H1 (cell line): ENCODE results near the gene ZNF69. TPM values are rescaled to one million over a fixed set of nuclear protein-coding genes. Genes with fewer than 3 reads are reported as not detected.

Experiments
- CTCF ChIA-PET: fragments of 300-600 bp; sonication (Branson Sonifier 250); formaldehyde crosslinking; loops from one replicate; lab custom pipeline; 2021; ENCODE audit not compliant: partially characterized antibody; lab: Charles Lee
- POLR2A ChIA-PET: fragments of 300-600 bp; sonication (Branson Sonifier 250); formaldehyde crosslinking; loops from one replicate; lab custom pipeline; 2021; ENCODE audit warnings: inconsistent platforms; ENCODE audit not compliant: partially characterized antibody; lab: Charles Lee
- DNase-seq, 2 experiments: peaks; one replicate each; pipeline versions ENCODE4 v3.0.0 to v3.0.0-alpha.2; 2010 to 2022; ENCODE audit warnings: low spot score in 2 of 2, low read depth in 1 of 2, mixed read lengths in 1 of 2
- FAIRE-seq: peaks from 2 replicates; lab custom pipeline; 2011; peaks lifted over from hg19 to GRCh38; lab: Jason Lieb, UNC
- H2AFZ ChIP-seq: 2 replicates; pipeline ENCODE4 v1.8.1; 2012; ENCODE audit warnings: low read length, inconsistent platforms
- H2AK5ac ChIP-seq: 2 replicates; pipeline ENCODE4 v1.6.1; 2013; ENCODE audit warnings: low read depth, low read length
- H2BK120ac ChIP-seq: replicated peaks from 2 replicates; pipeline ENCODE3; 2013; ENCODE audit warnings: low read depth, low read length, inconsistent platforms
- H2BK12ac ChIP-seq: 2 replicates; pipeline ENCODE4 v1.6.1; 2013; ENCODE audit warnings: low read depth, low read length
- H2BK15ac ChIP-seq: 2 replicates; pipeline ENCODE4 v1.6.1; 2013; ENCODE audit warnings: low read length
- H2BK20ac ChIP-seq: 2 replicates; pipeline ENCODE4 v1.6.1; 2013; ENCODE audit warnings: low read length
- H2BK5ac ChIP-seq: 2 replicates; pipeline ENCODE4 v1.6.1; 2013; ENCODE audit warnings: low read depth, low read length
- H3K14ac ChIP-seq: 2 replicates; pipeline ENCODE4 v1.6.1; 2013; ENCODE audit warnings: inconsistent platforms; ENCODE audit not compliant: insufficient read length
- H3K18ac ChIP-seq: 2 replicates; pipeline ENCODE4 v1.6.1; 2013; ENCODE audit warnings: low read length; ENCODE audit errors: extremely low read depth
- H3K23ac ChIP-seq: 2 replicates; pipeline ENCODE4 v1.6.1; 2013; ENCODE audit warnings: inconsistent platforms; ENCODE audit not compliant: insufficient read length
- H3K23me2 ChIP-seq: 2 replicates; pipeline ENCODE4 v1.6.1; 2013; ENCODE audit warnings: low read depth, low read length
- H3K27ac ChIP-seq: 2 replicates; pipeline ENCODE4 v1.6.1; 2011; ENCODE audit warnings: low read depth, low read length, inconsistent platforms
- H3K27me3 ChIP-seq, 4 experiments: replicated peaks in 1 of 4; 1 replicate in 1 of 4; 2 replicates in 3 of 4; pipeline versions ENCODE4 v1.6.1 to v1.8.1; 2011 to 2013; ENCODE audit warnings: low read length in 3 of 4, mild to moderate bottlenecking in 3 of 4, inconsistent platforms in 2 of 4, mixed read lengths in 2 of 4, moderate library complexity in 1 of 4; ENCODE audit not compliant: control insufficient read depth in 3 of 4, insufficient read depth in 3 of 4; ENCODE audit errors: extremely low read depth in 1 of 4
- H3K36me3 ChIP-seq, 4 experiments: 2 replicates each; pipeline versions ENCODE4 v1.6.1 to v1.8.1; 2011 to 2013; ENCODE audit warnings: mild to moderate bottlenecking in 4 of 4, low read length in 3 of 4, moderate library complexity in 2 of 4, control low read depth in 1 of 4, inconsistent platforms in 1 of 4; ENCODE audit not compliant: insufficient read depth in 4 of 4, control insufficient read depth in 2 of 4
- H3K4ac ChIP-seq: replicated peaks from 2 replicates; pipeline ENCODE3; 2013; ENCODE audit warnings: low read length, low read depth, mixed read lengths, inconsistent platforms; ENCODE audit not compliant: insufficient read length
- H3K4me1 ChIP-seq, 4 experiments: replicated peaks in 1 of 4; 1 replicate in 1 of 4; 2 replicates in 3 of 4; pipeline versions ENCODE4 v1.6.1 to v1.8.1; 2011 to 2013; ENCODE audit warnings: low read length in 3 of 4, inconsistent platforms in 2 of 4, mixed read lengths in 1 of 4; ENCODE audit not compliant: insufficient read depth in 4 of 4, control insufficient read depth in 3 of 4
- H3K4me2 ChIP-seq, 2 experiments: 2 replicates each; pipeline versions ENCODE4 v1.6.1 to v1.8.1; 2011 to 2013; ENCODE audit warnings: low read depth in 2 of 2, low read length in 2 of 2, control low read depth in 1 of 2, inconsistent platforms in 1 of 2, mild to moderate bottlenecking in 1 of 2; ENCODE audit not compliant: insufficient read depth in 1 of 2
- H3K4me3 ChIP-seq, 4 experiments: fragments of 200-600, 300-600 bp in 1 of 4; sonication (generic), shearing (Covaris generic), sonication (Bioruptor Twin) in 1 of 4; 2 replicates each; pipeline versions ENCODE4 v1.5.1 to v1.8.1; 2011 to 2016; ENCODE audit warnings: low read length in 4 of 4, low read depth in 3 of 4, control low read depth in 2 of 4, inconsistent platforms in 2 of 4, mild to moderate bottlenecking in 2 of 4, mixed read lengths in 1 of 4, moderate library complexity in 1 of 4; ENCODE audit not compliant: insufficient read depth in 2 of 4; ENCODE audit errors: extremely low read depth in 1 of 4
- H3K56ac ChIP-seq: replicated peaks from 2 replicates; pipeline ENCODE3; 2013; ENCODE audit warnings: low read depth, mild to moderate bottlenecking, mixed read lengths, low read length, inconsistent platforms; ENCODE audit not compliant: insufficient read length
- H3K79me1 ChIP-seq: 2 replicates; pipeline ENCODE4 v1.6.1; 2013; ENCODE audit warnings: low read depth, low read length, control low read depth
- H3K79me2 ChIP-seq, 2 experiments: 2 replicates each; pipeline versions ENCODE4 v1.6.1 to v1.8.1; 2012 to 2013; ENCODE audit warnings: low read length in 2 of 2, mild to moderate bottlenecking in 2 of 2, inconsistent platforms in 1 of 2; ENCODE audit not compliant: insufficient read depth in 2 of 2, control insufficient read depth in 1 of 2
- H3K9ac ChIP-seq, 4 experiments: replicated peaks in 1 of 4; 1 replicate in 1 of 4; 2 replicates in 3 of 4; pipeline versions ENCODE4 v1.6.1 to v1.8.1; 2011 to 2013; ENCODE audit warnings: low read depth in 3 of 4, low read length in 3 of 4, control low read depth in 2 of 4, mild to moderate bottlenecking in 2 of 4, moderate library complexity in 2 of 4, inconsistent platforms in 1 of 4; ENCODE audit errors: extremely low read depth in 1 of 4
- H3K9me3 ChIP-seq, 2 experiments: 2 replicates each; pipeline versions ENCODE4 v1.6.1 to v1.8.1; 2012 to 2013; ENCODE audit warnings: mild to moderate bottlenecking in 2 of 2, moderate library complexity in 2 of 2, control low read depth in 1 of 2, inconsistent platforms in 1 of 2, low read depth in 1 of 2, low read length in 1 of 2, mixed read lengths in 1 of 2; ENCODE audit not compliant: insufficient read depth in 2 of 2
- H4K20me1 ChIP-seq, 2 experiments: replicated peaks in 1 of 2; 2 replicates each; pipeline versions ENCODE3 to v1.8.1; 2011 to 2013; ENCODE audit warnings: inconsistent platforms in 2 of 2, low read length in 2 of 2, mild to moderate bottlenecking in 1 of 2; ENCODE audit not compliant: insufficient read depth in 2 of 2, control insufficient read depth in 1 of 2
- H4K5ac ChIP-seq: 2 replicates; pipeline ENCODE4 v1.6.1; 2013; ENCODE audit warnings: low read length, low read depth, mixed read lengths, inconsistent platforms; ENCODE audit not compliant: insufficient read length
- H4K8ac ChIP-seq: 2 replicates; pipeline ENCODE4 v1.8.0; 2013; ENCODE audit warnings: mild to moderate bottlenecking, moderate library complexity, low read length, inconsistent platforms; ENCODE audit not compliant: insufficient read depth; ENCODE audit errors: extremely low read depth
- H4K91ac ChIP-seq: replicated peaks from 2 replicates; pipeline ENCODE3; 2013; ENCODE audit warnings: low read length, mixed read lengths, inconsistent platforms; ENCODE audit not compliant: insufficient read length
- ATF2 ChIP-seq: IDR thresholded peaks from 2 replicates; pipeline ENCODE4 v1.6.1; 2012; ENCODE audit warnings: low read length, inconsistent platforms
- EGR1 ChIP-seq: IDR thresholded peaks from 2 replicates; pipeline ENCODE4 v1.6.1; 2011; ENCODE audit warnings: low read depth, low read length, borderline replicate concordance
- EZH2 ChIP-seq: fragments of 200-600 bp; sonication (generic); IDR thresholded peaks from 2 replicates; pipeline ENCODE4 v1.7.1; 2012; ENCODE audit warnings: low read depth, mild to moderate bottlenecking, moderate library complexity, low read length, inconsistent platforms; ENCODE audit not compliant: severe bottlenecking
- GABPA ChIP-seq: IDR thresholded peaks from 2 replicates; pipeline ENCODE4 v1.6.1; 2011; ENCODE audit warnings: mild to moderate bottlenecking, low read length, moderate library complexity, borderline replicate concordance; ENCODE audit not compliant: insufficient read depth
- POLR2AphosphoS5 ChIP-seq: IDR thresholded peaks from 2 replicates; pipeline ENCODE4 v1.6.1; 2011; ENCODE audit warnings: low read depth, low read length
- POU5F1 ChIP-seq: IDR thresholded peaks from 2 replicates; pipeline ENCODE4 v1.6.1; 2011; ENCODE audit warnings: low read depth, mild to moderate bottlenecking, low read length, moderate library complexity
- SIRT6 ChIP-seq: IDR thresholded peaks from one replicate; pipeline ENCODE4 v1.7.1; 2012; ENCODE audit warnings: low read length, inconsistent platforms
- TEAD4 ChIP-seq: IDR thresholded peaks from 2 replicates; pipeline ENCODE4 v1.6.1; 2012; ENCODE audit warnings: low read depth, low read length, inconsistent platforms, mixed read lengths
- WGBS, 2 experiments: shearing (Covaris generic) in 1 of 2; methylation state at CpG; one replicate each; pipeline versions ENCODE4 v1.1.6 to v1.1.7; 2013 to 2015; ENCODE audit warnings: low lambda C conversion rate in 2 of 2, mixed read lengths in 2 of 2, inconsistent platforms in 1 of 2, low coverage in 1 of 2, missing lambda C conversion rate in 1 of 2; ENCODE audit not compliant: insufficient replicate concordance in 2 of 2, insufficient coverage in 1 of 2, insufficient read length in 1 of 2; ENCODE audit errors: extremely low coverage in 1 of 2, missing lambda C conversion rate in 1 of 2; 5-methylcytosine and 5-hydroxymethylcytosine counted together
- polyA plus RNA-seq, 7 experiments: library from polyadenylated mRNA; depleted of rRNA in 3 of 7; stranded (reverse) in 5 of 7; unstranded in 2 of 7; fragments of >200 nt in 5 of 7; fragments of 200-250 nt in 2 of 7; gene quantifications; 1 replicate in 5 of 7; 2 replicates in 1 of 7; 4 replicates in 1 of 7; pipeline versions ENCODE4 v1.2.1 to v1.2.3, GENCODE V29; 2011 to 2013; ENCODE audit warnings: missing spikeins in 2 of 7, mixed read lengths in 2 of 7
- total RNA-seq: library from RNA; stranded (reverse); fragmentation: NEBNext Ultra II Directional; extraction: Animal tissue kit (Norgen Biotek cat#: 25700); gene quantifications from 2 replicates; pipeline ENCODE4 v1.2.1, GENCODE V29; 2021

The ZNF69 gene
- total and polyA plus RNA-seq, 2 of the 8 experiments (the other 6 are each of a cell fraction or from before 2014, with no cell fraction given): 5.6 to 22.8 TPM

- H3K18ac ChIP-seq: no peak overlapping the region
Measured at GRCh38 chr19:11921852-11922495, 34.4 kb downstream of the ZNF69 start.

More at GRCh38 chr19:11921852-11922495, 34.4 kb downstream of the ZNF69 start:
- DNase-seq: no peak
- Histone ChIP-seq H2BK120ac (no peak overlapping the region), H3K9me3 (peaks cover 11 to 13% of the 10 kb centered on the region in 2 experiments; a peak in 3 of 4 replicates), H4K20me1 (no peaks in the 10 kb centered on the region), H4K5ac (no peak overlapping the region), H3K4me2 (no peak overlapping the region), H3K4me3 (no peak overlapping the region), H2AK5ac (no peak overlapping the region), H3K4ac (no peak overlapping the region), H3K14ac (no peak overlapping the region), H4K91ac (no peak overlapping the region), H3K36me3 (no peaks in the 10 kb centered on the region), H3K4me1 (peaks cover 0 to 3% (median 3%) of the 10 kb centered on the region in 4 experiments; a peak in 4 of 7 replicates), H3K23me2 (peaks cover 5% of the 10 kb centered on the region; the same call in 1 of the 2 replicates), H2BK15ac (no peak overlapping the region), H4K8ac (no peak overlapping the region), H2BK20ac (no peak overlapping the region), H3K56ac (no peak overlapping the region), H3K27me3 (0 out of 7 replicates have a peak, but pooled peaks cover 0 to 3% (median 0%) of the 10 kb centered on the region in 4 experiments), H2BK12ac (no peak overlapping the region), H3K27ac (no peak overlapping the region), H2BK5ac (no peak overlapping the region), H3K79me2 (peaks cover 0 to 8% of the 10 kb centered on the region in 2 experiments; a peak in 1 of 4 replicates), H3K9ac (no peak overlapping the region), H3K23ac (no peak overlapping the region), H2AFZ (no peak overlapping the region), H3K79me1 (no peaks in the 10 kb centered on the region)
- TF ChIP-seq EGR1 (no peak), POLR2AphosphoS5 (no peak), POU5F1 (no peak), TEAD4 (no peak), GABPA (no peak), SIRT6 (no peak), EZH2 (no peak), ATF2 (no peak)
- no peak for FAIRE-seq
- CTCF ChIA-PET: interaction anchor here (0.6 to 10.3 kb wide), 10 partner anchors 13 to 219 kb away, joined by 3 to 144 read pairs (median 6); partner anchors contain the start of genes ZNF20, ZNF491 and ZNF69
- POLR2A ChIA-PET: interaction anchor here (1.5 to 5.1 kb wide), 3 partner anchors 67 to 219 kb away, joined by 3 to 45 read pairs (median 15); partner anchors contain the start of genes ZNF20 and ZNF433
- 88% methylated on average over 6 of the region's 6 CpGs; no CpG with 5 or more reads in 1 of the 2 experiments for WGBS, 2 experiments
